WTC11 (cell line): Measurements from ENCODE around the gene LYZL4. TPM values are rescaled to one million over a fixed set of nuclear protein-coding genes. Genes with fewer than 3 reads are reported as not detected.

Experiments
- ATAC-seq: fragments of 200-7000 bp; cut with Tn5 transposase; 2 replicates; pipeline ENCODE4 v1.10.0; 2021; ENCODE audit warnings: mild to moderate bottlenecking, moderate library complexity
- CTCF ChIA-PET: fragments of 300-600 bp; sonication (Branson Sonifier 250); formaldehyde crosslinking; loops from one replicate; lab custom pipeline; 2021; ENCODE audit warnings: antibody characterized with exemption; lab: Charles Lee
- POLR2A ChIA-PET: fragments of 350-600 bp; sonication (Branson Sonifier 250); formaldehyde crosslinking; loops from one replicate; lab custom pipeline; 2021; ENCODE audit warnings: antibody characterized with exemption; lab: Charles Lee
- DNase-seq: peaks from one replicate; pipeline ENCODE4 v3.0.0; 2021; ENCODE audit warnings: low spot score
- H3K27ac Mint-ChIP-seq: 2 replicates; pipeline ENCODE4 v1.8.0; 2021; ENCODE audit warnings: mixed read lengths
- H3K27me3 Mint-ChIP-seq: 2 replicates; pipeline ENCODE4 v1.8.0; 2021; ENCODE audit warnings: low read depth, mild to moderate bottlenecking, moderate library complexity, mixed read lengths
- H3K36me3 Mint-ChIP-seq: 2 replicates; pipeline ENCODE4 v1.8.0; 2021; ENCODE audit warnings: mixed read lengths
- H3K4me1 Mint-ChIP-seq: 2 replicates; pipeline ENCODE4 v1.8.0; 2022; ENCODE audit warnings: mixed read lengths
- H3K4me3 Mint-ChIP-seq: 2 replicates; pipeline ENCODE4 v1.8.0; 2021; ENCODE audit warnings: mild to moderate bottlenecking, moderate library complexity, mixed read lengths
- H3K9me3 Mint-ChIP-seq: 2 replicates; pipeline ENCODE4 v1.8.0; 2021; ENCODE audit warnings: mixed read lengths
- E2F5 ChIP-seq: sonication (generic); formaldehyde crosslinking; IDR thresholded peaks from 2 replicates; pipeline ENCODE4 v1.8.1; 2022; ENCODE audit warnings: mild to moderate bottlenecking, moderate library complexity, missing genetic modification reagents
- EMX1 ChIP-seq: fragments of 250-450 bp; sonication (Bioruptor Pico); IDR thresholded peaks from 2 replicates; pipeline ENCODE4 v1.8.0; 2021; ENCODE audit warnings: mild to moderate bottlenecking
- ESRRA ChIP-seq: sonication (generic); formaldehyde crosslinking; IDR thresholded peaks from 2 replicates; pipeline ENCODE4 v1.8.1; 2022; ENCODE audit warnings: mild to moderate bottlenecking, missing genetic modification reagents, borderline replicate concordance
- FOXP1 ChIP-seq: sonication (generic); formaldehyde crosslinking; IDR thresholded peaks from 2 replicates; pipeline ENCODE4 v1.8.0; 2022; ENCODE audit warnings: missing genetic modification reagents, mild to moderate bottlenecking, moderate library complexity, borderline replicate concordance
- GABPB1 ChIP-seq: sonication (generic); formaldehyde crosslinking; IDR thresholded peaks from 2 replicates; pipeline ENCODE4 v1.8.1; 2023; ENCODE audit warnings: mild to moderate bottlenecking, missing genetic modification reagents
- HMGXB4 ChIP-seq: sonication (generic); formaldehyde crosslinking; IDR thresholded peaks from 2 replicates; pipeline ENCODE4 v1.8.1; 2023; ENCODE audit warnings: mild to moderate bottlenecking, moderate library complexity, missing genetic modification reagents
- IRF2 ChIP-seq: sonication (generic); formaldehyde crosslinking; IDR thresholded peaks from 2 replicates; pipeline ENCODE4 v1.8.0; 2022; ENCODE audit warnings: low read depth, missing genetic modification reagents, borderline replicate concordance
- KAT7 ChIP-seq: sonication (generic); formaldehyde crosslinking; IDR thresholded peaks from 2 replicates; pipeline ENCODE4 v1.8.1; 2023; ENCODE audit warnings: missing genetic modification reagents, mild to moderate bottlenecking, borderline replicate concordance
- MYBL2 ChIP-seq: sonication (generic); formaldehyde crosslinking; IDR thresholded peaks from 2 replicates; pipeline ENCODE4 v1.8.1; 2023; ENCODE audit warnings: mild to moderate bottlenecking, moderate library complexity, missing genetic modification reagents
- NFE2L1 ChIP-seq: sonication (generic); formaldehyde crosslinking; IDR thresholded peaks from 2 replicates; pipeline ENCODE4 v1.8.1; 2023; ENCODE audit warnings: missing genetic modification reagents
- NFYB ChIP-seq: sonication (generic); formaldehyde crosslinking; conservative IDR thresholded peaks from 2 replicates; pipeline ENCODE4 v1.8.0; 2022; ENCODE audit warnings: low read depth, missing genetic modification reagents
- SOX15 ChIP-seq: fragments of 250-450 bp; sonication (Bioruptor Pico); IDR thresholded peaks from 2 replicates; pipeline ENCODE4 v1.9.0; 2021; ENCODE audit warnings: mild to moderate bottlenecking
- ZNF396 ChIP-seq: fragments of 250-450 bp; sonication (Bioruptor Pico); IDR thresholded peaks from 2 replicates; pipeline ENCODE4 v1.8.0; 2021; ENCODE audit warnings: mild to moderate bottlenecking, moderate library complexity, borderline replicate concordance
- ZNF671 ChIP-seq: fragments of 250-450 bp; sonication (Bioruptor Pico); IDR thresholded peaks from 2 replicates; pipeline ENCODE4 v1.8.0; 2021; ENCODE audit warnings: mild to moderate bottlenecking
- ZSCAN18 ChIP-seq: fragments of 250-450 bp; sonication (Bioruptor Pico); IDR thresholded peaks from 2 replicates; pipeline ENCODE4 v2.1.2; 2022; ENCODE audit warnings: mild to moderate bottlenecking, moderate library complexity
- total RNA-seq: library from RNA; stranded (reverse); gene quantifications from 3 replicates; pipeline ENCODE4 v1.2.3, GENCODE V29; 2021
- TF ChIP-seq, protein P1 (sequence below): fragments of 250-450 bp; sonication (Bioruptor Pico); IDR thresholded peaks from 2 replicates; pipeline ENCODE4 v1.9.0; 2021; ENCODE audit warnings: mild to moderate bottlenecking
- TF ChIP-seq, protein P2 (sequence below): fragments of 200-600 bp; IDR thresholded peaks from 2 replicates; pipeline ENCODE4 v1.8.0; 2022; ENCODE audit warnings: antibody characterized with exemption
- TF ChIP-seq, protein P3 (sequence below): sonication (generic); formaldehyde crosslinking; IDR thresholded peaks from 2 replicates; pipeline ENCODE4 v1.8.0; 2022; ENCODE audit warnings: mild to moderate bottlenecking, missing genetic modification reagents
- TF ChIP-seq, protein P4 (sequence below): fragments of 250-450 bp; sonication (Bioruptor Pico); IDR thresholded peaks from 2 replicates; pipeline ENCODE4 v1.9.0; 2021; ENCODE audit warnings: moderate library complexity, mild to moderate bottlenecking, inconsistent platforms, borderline replicate concordance

LYZL4 gene
- total RNA-seq, 1 experiment from 2014 or later: not detected

GRCh38 chr3:42438193-42438592 lies 27.8 kb upstream of the LYZL4 start (continued):
- no peak for TF ChIP-seq E2F5 (CRISPR knock-in tag)

GRCh38 chr3:42434777-42435380 lies 24.5 kb upstream of the LYZL4 start:
- no peak for DNase-seq
- no peak overlapping the region for H3K4me3 Mint-ChIP-seq
- no peak for ATAC-seq
- H3K27ac Mint-ChIP-seq: no peak overlapping the region
- H3K9me3 Mint-ChIP-seq: peaks cover 32% of the 10 kb centered on the region
- TF ChIP-seq ZNF671 (CRISPR knock-in tag) (no peak), EMX1 (no peak), NFE2L1 (no peak), GABPB1 (CRISPR knock-in tag) (no peak), MYBL2 (CRISPR knock-in tag) (no peak), FOXP1 (CRISPR knock-in tag) (no peak), NFYB (no peak), ESRRA (CRISPR knock-in tag) (no peak), KAT7 (CRISPR knock-in tag) (no peak), HMGXB4 (CRISPR knock-in tag) (no peak)
- TF ChIP-seq, protein P1, sequence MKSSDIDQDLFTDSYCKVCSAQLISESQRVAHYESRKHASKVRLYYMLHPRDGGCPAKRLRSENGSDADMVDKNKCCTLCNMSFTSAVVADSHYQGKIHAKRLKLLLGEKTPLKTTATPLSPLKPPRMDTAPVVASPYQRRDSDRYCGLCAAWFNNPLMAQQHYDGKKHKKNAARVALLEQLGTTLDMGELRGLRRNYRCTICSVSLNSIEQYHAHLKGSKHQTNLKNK (CRISPR knock-in tag): no peak
- TF ChIP-seq, protein P2, sequence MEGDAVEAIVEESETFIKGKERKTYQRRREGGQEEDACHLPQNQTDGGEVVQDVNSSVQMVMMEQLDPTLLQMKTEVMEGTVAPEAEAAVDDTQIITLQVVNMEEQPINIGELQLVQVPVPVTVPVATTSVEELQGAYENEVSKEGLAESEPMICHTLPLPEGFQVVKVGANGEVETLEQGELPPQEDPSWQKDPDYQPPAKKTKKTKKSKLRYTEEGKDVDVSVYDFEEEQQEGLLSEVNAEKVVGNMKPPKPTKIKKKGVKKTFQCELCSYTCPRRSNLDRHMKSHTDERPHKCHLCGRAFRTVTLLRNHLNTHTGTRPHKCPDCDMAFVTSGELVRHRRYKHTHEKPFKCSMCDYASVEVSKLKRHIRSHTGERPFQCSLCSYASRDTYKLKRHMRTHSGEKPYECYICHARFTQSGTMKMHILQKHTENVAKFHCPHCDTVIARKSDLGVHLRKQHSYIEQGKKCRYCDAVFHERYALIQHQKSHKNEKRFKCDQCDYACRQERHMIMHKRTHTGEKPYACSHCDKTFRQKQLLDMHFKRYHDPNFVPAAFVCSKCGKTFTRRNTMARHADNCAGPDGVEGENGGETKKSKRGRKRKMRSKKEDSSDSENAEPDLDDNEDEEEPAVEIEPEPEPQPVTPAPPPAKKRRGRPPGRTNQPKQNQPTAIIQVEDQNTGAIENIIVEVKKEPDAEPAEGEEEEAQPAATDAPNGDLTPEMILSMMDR: no peak
- TF ChIP-seq, protein P3, sequence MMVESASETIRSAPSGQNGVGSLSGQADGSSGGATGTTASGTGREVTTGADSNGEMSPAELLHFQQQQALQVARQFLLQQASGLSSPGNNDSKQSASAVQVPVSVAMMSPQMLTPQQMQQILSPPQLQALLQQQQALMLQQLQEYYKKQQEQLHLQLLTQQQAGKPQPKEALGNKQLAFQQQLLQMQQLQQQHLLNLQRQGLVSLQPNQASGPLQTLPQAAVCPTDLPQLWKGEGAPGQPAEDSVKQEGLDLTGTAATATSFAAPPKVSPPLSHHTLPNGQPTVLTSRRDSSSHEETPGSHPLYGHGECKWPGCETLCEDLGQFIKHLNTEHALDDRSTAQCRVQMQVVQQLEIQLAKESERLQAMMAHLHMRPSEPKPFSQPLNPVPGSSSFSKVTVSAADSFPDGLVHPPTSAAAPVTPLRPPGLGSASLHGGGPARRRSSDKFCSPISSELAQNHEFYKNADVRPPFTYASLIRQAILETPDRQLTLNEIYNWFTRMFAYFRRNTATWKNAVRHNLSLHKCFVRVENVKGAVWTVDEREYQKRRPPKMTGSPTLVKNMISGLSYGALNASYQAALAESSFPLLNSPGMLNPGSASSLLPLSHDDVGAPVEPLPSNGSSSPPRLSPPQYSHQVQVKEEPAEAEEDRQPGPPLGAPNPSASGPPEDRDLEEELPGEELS (CRISPR knock-in tag): no peak
- H3K27me3 Mint-ChIP-seq: peaks cover 10% of the 10 kb centered on the region; the same call in 1 of the 2 replicates
- POLR2A ChIA-PET: no interaction called here
- H3K4me1 Mint-ChIP-seq: peaks cover 11% of the 10 kb centered on the region
- H3K36me3 Mint-ChIP-seq: peaks cover 14% of the 10 kb centered on the region
- CTCF ChIA-PET: interaction anchor here (1.3 kb wide), 2 partner anchors 9 to 105 kb away, joined by 3 to 7 read pairs; no protein-coding TSS in a partner anchor

- TF ChIP-seq MYBL2 (CRISPR knock-in tag): no peak
- TF ChIP-seq, protein P4, sequence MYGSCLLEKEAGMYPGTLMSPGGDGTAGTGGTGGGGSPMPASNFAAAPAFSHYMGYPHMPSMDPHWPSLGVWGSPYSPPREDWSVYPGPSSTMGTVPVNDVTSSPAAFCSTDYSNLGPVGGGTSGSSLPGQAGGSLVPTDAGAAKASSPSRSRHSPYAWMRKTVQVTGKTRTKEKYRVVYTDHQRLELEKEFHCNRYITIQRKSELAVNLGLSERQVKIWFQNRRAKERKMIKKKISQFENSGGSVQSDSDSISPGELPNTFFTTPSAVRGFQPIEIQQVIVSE (CRISPR knock-in tag): no peak
- no peak for TF ChIP-seq SOX15 (CRISPR knock-in tag)
- TF ChIP-seq ZNF396 (CRISPR knock-in tag): no peak
- no peak for TF ChIP-seq IRF2
- no peak for TF ChIP-seq ZSCAN18 (CRISPR knock-in tag)
- TF ChIP-seq, all 79 proteins: peak for 0
- ATAC-seq: no peak
- CTCF ChIA-PET: no interaction called here
- no peak overlapping the region for H3K4me3 Mint-ChIP-seq
- no peak for DNase-seq
- peaks cover 6% of the 10 kb centered on the region for H3K4me1 Mint-ChIP-seq
- H3K36me3 Mint-ChIP-seq: peaks cover 14% of the 10 kb centered on the region
- H3K27me3 Mint-ChIP-seq: peaks cover 11% of the 10 kb centered on the region; the same call in 1 of the 2 replicates
- H3K27ac Mint-ChIP-seq: no peak overlapping the region
- POLR2A ChIA-PET: no interaction called here
- peaks cover 32% of the 10 kb centered on the region for H3K9me3 Mint-ChIP-seq
These were observed 22.1 kb upstream of the LYZL4 start for GRCh38 chr3:42432485-42432884.
